Posterior vena cava (tissue), 2 donors: ENCODE measurements around the gene STC2. TPM values are rescaled to one million over a fixed set of nuclear protein-coding genes. Genes with fewer than 3 reads are reported as not detected.

Experiments
- DNase-seq: peaks from one replicate; pipeline ENCODE4 v3.0.0-alpha.2; 2020; ENCODE audit warnings: low spot score
- intact Hi-C, 2 donors: fragments of 100-400 bp; cut with DNase I; formaldehyde crosslinking; loops; one replicate each; pipeline versions ENCODE4 v1.14.1 to v1.14.2; 2022 to 2023
- total RNA-seq, 2 donors: library from RNA; stranded (reverse); fragmentation: NEBNext Ultra II Directional; extraction: Animal tissue kit (Norgen Biotek cat#: 25700); gene quantifications; one replicate each; pipeline ENCODE4 v1.2.1, GENCODE V29; 2021
- donor health status: DM: yes; HTN: yes; CAD: no.
- donor health status: DM: yes; HTN: yes; CAD: no.

The STC2 gene
- total RNA-seq, 2 donors from 2014 or later = 4.2 to 16.6 TPM

DNA sequence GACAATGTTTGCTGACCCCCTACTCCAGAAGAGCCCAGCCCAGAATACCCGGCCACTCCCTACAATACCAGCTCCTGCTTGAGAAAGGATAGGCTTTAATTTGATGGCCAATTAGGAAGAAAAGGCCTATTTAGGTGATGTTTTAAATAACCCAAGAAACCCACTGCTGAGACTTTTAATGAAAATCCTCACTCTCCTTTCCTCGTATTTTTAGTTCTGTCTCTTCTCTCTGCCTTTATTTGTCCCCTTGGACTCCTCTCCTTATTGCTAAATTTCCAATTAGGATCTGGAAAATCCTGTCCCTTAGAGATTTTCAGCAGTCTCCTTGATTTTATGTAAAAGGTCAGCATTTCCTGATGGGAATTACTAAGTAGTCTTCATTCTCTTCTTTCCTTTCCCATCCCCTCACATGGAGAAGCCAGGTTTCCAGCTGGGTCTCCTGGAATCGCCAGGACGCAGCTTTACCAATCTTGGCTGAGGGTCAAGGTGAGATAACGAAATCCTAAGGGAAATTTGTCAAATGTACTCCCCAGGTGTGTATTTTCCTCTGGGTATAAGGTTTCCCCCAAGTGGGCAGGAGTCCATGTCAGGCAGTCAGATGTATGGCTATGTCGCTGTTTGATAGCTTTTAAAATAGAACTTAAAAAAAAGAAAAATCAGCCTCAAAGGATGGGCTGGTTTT is 11.7 kb downstream of the STC2 start:
- DNase-seq = no peak
- intact Hi-C loops = no loop called here

DNA sequence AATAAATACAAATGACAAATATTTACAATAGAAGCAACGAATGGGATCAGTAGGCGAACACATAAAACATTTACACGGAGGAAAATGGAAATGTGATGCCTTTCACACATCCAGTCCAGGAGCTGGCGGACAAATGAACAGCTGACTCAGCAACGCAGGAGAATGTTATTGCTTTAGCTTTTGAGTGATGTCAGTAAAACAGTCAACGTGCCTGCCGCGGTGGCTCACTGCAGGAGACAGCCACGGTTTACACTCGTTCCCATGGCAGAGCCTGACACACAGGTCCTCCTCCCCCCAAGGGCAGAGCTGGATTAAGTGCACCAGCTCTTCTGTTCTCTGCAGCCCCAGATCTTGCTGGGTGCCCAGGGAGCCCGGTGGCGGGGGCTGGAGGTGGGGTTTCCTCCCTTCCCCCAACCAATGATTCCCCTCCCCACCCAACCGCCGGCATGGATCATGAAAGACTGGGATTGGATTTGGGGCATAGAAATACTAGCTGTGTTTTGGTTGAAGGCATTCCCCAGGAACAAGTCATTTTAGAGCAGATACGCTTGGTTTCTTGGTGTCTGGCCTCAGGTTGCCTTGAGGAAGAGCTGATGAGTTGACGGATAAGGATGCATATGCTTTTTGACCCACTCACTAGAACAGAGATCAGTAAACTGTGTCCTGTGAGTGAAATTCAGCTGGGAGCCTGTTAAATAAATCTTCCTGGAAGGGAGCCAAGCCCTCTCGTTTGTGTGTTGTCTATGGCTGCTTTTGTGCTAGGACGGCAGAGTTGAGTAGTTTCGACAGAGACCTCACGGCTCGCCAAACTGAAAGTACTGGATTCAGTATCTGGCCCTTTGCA is 12.5 kb downstream of the STC2 start:
- DNase-seq = peak; percentile 80
- intact Hi-C loops = no loop called here

DNA sequence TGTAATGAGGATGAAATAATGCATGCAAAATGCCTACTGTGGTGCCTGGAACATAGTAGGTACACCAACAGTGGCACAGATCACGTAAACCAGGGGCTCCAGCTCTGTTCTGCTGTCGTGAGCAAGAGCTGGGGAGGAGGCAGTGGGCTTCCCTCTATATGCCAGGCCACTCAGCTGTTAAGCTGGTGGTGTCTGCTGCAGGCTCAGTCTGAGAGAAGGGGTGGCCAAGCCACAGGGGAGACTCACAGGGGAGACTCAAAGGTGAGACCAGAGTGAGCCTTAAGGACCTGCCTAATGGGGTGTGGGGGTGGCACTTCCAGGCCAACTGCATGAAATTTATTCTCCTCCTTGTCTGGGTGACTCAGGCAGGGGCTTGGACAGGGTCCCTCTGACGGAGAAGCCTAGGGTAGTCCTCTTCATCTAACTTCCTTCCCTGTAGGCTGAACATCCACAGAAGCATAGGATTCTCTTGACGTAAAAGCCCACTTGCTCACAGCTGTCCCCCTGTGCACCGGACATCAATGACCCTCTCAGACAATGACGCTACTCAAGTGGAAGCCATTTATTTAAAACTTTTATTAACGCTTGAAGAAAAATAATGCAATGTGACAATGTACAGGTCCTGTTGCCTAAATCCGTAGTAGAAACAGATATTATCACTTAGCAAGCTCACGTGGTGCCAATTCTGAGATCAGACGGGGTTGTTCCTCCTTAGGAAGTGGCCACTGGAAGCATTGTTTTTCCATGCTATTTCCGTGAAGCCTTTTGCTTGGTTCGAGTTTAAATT is 13.9 kb downstream of the STC2 start:
- intact Hi-C loops = no loop called here

DNA sequence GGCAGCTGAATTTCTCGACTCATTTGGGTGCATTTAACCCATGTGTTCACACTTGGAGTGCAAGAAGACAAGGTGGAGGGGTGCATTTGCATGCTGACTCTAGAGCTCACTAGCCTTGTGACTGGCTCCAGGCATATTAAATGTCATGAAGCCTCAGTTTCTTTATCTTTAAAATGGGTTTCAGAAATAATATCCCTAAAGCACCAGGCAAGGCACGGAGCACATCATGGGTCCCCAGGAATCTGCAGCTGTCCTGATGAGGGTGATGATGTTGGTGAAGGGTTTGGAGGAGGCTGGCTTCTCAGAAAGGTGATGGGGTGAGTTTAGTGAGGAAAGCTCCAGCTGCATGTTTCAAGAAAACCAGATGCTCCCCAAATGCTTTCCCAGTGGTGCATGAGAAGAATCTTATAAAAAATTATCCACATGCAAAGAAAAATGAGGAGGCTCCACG is 14.8 kb downstream of the STC2 start:
- intact Hi-C loops = no loop called here
- no peak for DNase-seq

More for the DNA sequence above, 13.9 kb downstream of the STC2 start:
- no peak for DNase-seq

DNA sequence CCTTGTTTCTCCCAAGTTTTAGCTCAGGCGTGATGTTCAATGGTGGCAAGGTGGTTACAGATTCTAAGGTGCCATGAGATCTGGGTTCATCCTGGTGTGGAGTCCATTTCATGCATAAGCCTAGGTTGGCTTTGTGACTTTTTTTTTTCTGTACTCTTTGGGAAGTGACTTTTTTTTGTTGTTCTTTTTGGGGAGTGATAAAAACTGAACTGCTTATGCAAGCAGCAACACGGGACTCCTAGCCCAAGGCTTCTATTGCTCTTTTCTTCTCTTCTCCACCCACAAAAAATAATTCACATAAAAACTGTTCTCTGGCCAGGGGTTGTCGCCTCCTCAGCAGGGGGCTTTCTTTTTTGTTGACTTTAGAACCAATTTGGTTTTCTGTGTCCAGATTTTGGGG is 15.4 kb downstream of the STC2 start:
- intact Hi-C loops = no loop called here
- no peak for DNase-seq

DNA sequence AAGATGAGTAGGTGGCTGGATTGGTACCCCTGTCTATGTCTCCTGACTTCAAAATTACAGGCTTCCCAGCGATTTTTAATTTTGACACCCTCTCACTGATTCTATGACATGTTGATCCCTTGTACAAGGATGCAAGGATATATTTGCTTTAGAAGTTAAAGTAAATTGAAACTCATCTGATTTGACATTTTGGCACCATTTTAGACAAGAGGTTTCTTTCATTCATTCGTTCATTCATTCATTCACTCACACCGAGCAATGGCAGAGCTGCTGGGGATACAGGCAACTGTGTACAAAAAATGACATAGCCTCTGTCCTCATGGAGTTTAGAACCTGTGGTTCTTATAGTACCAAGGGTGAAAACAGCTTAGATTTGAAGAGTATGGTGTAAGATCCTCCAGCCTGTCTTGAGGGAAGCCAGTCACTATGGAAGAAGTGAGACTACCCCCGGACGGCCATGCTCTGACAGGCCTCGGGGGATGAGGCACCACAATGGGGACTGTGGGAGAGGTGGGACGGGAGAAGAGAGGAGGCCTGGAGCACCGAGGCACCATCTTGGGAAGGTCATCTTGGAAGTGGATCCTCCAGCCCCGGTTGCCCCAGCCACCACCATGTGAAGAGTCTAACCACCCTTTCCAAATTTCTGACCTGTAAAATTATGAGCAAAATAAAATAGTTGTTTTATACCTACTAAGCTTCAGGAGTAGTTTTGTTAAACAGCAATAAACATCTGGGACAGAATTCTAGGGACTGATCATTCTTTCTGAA is 16.2 kb downstream of the STC2 start:
- no peak for DNase-seq
- intact Hi-C loops = no loop called here

DNA sequence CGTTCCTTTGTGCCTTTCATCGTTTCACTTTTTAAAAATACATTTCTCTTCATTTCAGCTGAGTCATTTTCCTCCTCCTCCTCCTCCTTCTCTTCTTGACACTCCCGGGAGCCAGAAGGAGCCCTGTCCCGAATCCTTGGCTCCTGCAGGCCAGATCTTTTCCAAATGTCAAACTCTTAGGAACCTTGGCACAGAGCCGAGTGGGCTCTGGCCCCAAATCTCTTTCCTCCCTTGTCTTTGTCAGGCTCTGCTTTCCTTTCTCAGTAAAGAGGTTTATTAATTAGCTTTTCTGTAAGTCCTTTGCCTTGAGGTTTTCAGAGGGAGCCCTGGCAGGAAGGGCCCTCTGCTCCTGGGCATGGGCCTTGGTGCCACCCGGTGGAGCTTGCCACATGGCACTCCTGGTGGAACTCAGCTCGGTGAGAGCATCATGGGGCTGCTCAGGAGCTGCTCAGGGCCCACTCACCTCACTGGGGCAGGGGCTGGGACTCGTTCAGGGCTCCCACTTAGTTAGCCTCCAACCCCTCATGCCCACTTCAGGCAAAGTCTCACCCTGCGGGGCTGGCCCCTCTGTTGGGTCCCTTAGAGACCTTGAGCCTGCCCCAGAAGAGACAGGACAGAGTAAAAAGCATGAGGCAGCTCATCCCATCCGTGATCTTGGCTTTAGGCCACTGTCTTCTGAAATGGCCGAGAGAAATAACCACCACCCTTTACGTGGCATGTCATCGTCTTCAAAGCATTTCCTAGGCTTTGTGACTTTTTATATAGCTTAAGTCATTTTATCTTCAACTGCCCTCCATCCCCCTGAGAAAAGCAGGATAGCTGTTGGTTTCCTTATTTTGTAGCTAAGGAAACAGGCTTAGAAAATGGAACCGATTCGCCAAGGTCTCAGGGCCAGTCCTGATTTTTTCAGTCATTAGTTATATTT is 17.1 kb downstream of the STC2 start:
- intact Hi-C loops = no loop called here
- peak; percentile 87 for DNase-seq

DNA sequence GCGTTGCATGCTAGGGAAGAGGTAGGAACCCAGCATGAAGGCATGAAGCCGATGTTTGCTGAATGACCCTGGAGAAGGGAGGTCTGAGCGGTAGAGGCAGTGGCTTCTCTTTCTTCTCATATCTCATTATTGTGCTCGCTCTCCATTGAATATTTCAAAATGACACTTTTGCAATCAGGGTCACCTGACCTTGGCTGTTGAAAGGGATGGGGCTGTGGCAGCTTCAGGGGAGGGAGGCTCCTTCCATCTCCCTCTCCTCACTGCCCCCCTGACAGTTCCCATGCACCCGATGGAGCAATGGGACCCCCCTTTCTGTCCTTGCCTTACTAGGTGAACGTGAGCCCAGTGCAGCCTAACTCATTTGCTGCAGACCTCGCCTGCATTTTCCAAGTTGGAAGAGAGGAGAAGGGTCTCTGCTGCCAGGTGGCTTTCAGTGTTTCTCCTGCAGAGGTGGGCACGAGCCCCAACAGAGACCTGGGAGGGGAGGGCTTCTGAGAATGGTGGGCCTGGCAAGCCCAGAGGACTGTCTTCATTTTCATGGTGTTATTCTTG is 17.9 kb downstream of the STC2 start:
- DNase-seq = no peak
- intact Hi-C loops = no loop called here

DNA sequence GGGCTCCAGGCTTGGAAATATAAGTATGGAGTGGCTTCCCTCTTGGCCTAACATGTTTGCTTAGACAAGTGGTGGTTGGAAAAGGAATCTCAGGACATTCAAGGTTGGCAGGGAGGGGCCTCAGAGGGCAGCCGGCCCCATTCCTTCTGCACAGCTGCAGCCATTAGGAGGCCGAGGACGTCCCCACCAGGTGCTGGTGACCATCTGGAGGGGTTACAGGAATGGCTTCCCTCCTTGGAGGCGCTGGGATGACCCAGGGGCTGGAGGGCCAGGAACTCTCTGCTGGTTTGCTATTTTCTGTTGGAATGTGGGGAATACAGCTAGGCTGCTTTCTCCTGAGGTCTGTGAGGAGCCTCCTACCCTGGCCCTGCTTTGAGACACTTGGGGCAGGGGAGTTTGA is 18.5 kb downstream of the STC2 start:
- intact Hi-C loops = no loop called here
- no peak for DNase-seq

DNA sequence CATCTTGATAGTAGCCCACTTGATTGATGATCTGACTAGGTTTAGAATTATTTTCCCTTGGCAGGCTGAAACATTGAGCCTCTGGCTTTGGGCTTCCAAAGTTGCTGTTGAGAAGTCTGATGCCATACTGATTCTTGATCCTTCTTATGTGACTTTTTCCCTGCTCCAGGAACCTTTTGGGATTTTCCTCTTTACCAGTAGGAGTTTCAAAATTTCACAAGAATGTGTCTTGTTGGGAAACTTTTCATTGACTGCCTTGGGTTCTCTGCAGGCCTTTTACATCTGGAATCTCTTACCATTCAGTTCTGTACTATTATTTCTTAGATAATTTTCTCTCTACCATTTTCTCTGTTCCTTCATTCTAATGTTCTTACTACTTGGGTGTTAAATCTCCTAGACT is 20.0 kb downstream of the STC2 start:
- no peak for DNase-seq
- intact Hi-C loops = no loop called here

DNA sequence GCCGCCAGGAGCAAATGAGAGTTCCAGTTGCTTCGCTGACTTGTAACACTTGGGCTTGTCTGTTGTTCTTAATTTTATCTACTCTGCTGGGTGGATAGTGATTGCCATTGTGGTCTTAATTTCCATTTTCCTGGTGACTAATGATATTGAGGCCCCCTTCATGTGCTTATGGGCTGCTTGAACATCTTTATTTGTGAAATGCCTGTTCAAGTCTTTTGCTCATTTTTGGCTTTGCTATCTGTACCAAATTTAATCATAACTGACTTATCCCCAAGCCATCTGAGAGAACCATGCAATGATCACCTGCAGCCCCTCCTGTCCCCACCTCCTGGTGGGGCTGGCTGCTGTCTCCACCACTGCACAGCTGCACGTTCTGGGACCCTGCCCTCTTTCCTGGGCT is 20.5 kb downstream of the STC2 start:
- intact Hi-C loops = no loop called here

DNA sequence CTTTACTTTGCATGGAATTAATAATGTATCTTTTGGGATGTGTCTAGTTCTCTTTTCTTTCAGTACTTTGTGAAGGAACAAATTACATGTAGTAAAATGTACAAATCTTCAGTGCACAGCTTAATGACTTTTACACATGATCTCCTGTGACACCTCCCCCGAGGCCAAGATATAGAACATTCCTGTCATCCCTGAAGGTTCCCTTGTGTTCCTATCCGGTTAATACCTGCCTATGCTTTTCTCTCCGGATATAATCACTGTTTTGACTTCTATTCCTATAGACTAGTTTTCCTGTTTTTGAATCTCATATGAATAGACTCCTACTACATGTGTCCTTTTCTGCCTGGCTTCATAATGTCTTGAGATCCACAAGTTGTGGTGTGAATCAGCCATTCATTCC is 21.5 kb downstream of the STC2 start:
- DNase-seq = no peak
- intact Hi-C loops = no loop called here

More for the DNA sequence above, 20.5 kb downstream of the STC2 start:
- DNase-seq = no peak

DNA sequence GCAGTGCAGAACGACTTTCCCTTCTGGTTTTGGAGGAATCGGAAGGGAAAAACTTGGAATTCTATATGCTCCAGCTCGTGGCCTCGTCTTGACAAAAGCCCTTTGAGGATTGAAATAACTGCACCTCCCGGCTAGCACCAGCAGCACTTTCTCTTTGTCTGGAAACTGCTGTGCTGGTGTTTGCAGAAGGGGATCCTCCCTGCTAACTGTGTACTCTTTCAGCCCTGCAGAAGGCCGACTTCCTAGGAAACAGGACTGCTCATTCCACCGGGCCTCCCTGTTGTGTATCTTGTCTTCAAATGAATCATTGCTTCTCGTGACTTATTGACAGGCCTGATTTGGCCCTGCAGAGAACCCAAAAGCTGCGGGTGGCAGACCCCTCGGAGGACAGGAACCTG is 23.6 kb downstream of the STC2 start:
- no peak for DNase-seq
- intact Hi-C loops = no loop called here

DNA sequence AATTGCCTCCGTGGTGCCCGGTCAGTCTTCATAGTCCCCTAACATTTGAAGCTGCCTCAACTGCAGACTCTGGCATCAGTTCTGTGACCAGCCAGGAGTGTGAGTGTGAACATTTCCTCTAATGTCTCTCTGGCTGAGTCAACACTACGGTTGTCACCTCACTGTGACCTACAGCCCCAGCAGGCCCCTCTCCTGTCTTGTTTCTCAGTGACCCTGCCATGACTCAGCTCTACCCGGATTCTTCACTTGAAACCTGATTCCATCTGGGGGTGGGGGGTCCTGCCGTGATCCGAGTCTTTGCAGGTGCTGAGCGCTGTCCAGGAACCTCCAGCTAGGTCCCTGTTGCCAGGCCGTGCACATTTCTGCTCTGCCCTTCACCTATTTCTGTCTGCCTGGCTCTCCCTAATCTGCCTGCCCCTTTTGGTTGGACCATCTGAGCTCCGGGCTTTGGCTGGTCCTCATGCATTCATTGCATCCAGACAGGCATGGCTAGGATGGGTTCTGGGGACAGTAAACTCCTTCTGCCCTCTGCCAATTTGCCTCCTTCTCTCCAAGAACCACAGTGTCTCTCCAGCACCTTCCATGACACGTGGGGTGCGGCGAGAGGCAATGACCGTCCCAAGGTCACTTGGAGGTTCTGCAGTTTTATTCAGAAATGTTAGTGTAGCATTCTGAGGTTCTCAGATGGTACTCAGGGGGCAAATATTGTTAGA is 24.2 kb downstream of the STC2 start:
- intact Hi-C loops = no loop called here
- no peak for DNase-seq

DNA sequence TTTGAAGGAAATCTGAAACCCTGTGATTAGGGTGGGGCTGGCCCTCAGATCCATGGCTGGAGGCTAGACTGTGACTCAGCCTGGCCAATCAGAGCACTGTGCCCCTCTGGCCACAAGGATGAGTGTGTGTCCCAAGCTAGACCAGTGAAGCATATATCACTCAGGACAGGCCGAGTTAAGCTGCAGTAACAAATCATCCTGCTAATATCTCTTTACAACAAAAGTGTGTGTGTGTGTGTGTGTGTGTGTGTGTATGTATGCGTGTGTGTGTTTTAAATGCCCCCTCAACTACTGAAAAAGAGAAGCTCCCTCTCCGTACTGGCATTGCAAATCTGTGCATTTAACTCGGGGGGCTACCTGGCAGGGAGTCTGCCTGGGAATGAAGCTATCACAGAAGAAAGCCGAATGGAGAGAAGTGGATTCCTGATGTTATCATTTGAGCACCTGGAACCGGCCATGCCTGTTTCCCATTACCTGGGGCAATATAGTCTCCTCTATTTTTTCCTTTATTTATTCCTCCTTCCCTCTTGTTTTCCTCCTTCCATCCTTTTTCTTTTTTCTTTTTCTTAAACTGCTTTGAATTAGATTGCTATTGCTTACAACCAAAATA is 25.6 kb downstream of the STC2 start:
- intact Hi-C loops = no loop called here
- no peak for DNase-seq

DNA sequence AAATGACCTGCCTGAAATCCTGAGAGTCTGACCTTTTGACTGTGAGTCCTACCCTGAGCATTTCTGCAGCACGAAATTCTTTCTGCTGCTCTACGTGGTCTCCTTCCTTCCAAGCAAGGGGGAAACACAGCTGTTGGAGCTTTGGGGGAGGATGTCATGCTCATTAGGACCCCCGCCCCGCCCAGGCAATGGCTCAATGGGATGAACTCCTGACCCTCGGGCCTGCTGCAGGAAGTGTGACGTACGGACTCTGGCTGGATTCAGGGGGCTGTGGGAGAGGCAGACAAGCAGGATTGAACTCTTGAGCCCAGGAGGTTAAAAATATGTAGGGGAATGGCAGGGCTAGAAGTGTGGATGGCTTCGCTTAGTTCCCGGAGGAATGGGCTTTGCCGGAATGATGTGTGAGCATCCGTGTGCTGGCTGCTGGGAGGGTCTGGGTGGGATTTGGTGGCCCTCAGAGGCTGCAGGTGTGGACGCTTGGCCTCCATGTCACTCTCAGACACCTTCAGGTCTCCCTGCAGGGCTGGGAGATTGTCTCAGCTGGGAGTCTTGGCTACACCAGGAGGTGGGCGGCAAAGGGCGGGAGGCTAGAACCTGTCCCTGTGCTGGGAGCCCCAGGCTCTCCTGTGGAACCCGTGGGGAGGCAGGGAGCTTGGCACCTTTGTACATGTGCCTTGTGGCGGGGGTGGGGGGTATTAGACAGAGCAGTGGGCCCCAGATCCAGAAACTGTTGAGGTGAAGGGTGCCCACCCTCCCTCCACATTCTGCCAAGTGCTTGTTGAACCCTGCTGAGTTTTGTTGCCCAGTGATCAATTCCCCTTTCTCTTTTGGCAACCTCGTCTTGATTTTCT is 26.3 kb downstream of the STC2 start:
- intact Hi-C loops = no loop called here
- no peak for DNase-seq
